KOPT-K1 (cell line): ENCODE measurements around the gene SLC39A12.
"Not testable (repeated sequence)": the region's sequence is repeated elsewhere in the genome, so short reads cannot be mapped to it uniquely, and the experiment has no call there.

ENCODE experiments used
- H3K27ac ChIP-seq: fragments of 200-600 bp; sonication (generic); 2 replicates; pipeline ENCODE4 v1.5.1; 2016; ENCODE audit warnings: antibody characterized with exemption, mild to moderate bottlenecking, low read depth, low read length; ENCODE audit not compliant: poor library complexity, severe bottlenecking
- H3K36me3 ChIP-seq: fragments of 200-600 bp; sonication (generic); 2 replicates; pipeline ENCODE4 v1.5.1; 2017; ENCODE audit warnings: antibody characterized with exemption, mild to moderate bottlenecking, low read length, moderate library complexity; ENCODE audit not compliant: insufficient read depth
- H3K9me3 ChIP-seq: fragments of 200-600 bp; sonication (generic); 2 replicates; pipeline ENCODE4 v1.5.1; 2017; ENCODE audit warnings: antibody characterized with exemption, low read length, mild to moderate bottlenecking; ENCODE audit not compliant: insufficient read depth, poor library complexity, severe bottlenecking

SLC39A12 gene

DNA sequence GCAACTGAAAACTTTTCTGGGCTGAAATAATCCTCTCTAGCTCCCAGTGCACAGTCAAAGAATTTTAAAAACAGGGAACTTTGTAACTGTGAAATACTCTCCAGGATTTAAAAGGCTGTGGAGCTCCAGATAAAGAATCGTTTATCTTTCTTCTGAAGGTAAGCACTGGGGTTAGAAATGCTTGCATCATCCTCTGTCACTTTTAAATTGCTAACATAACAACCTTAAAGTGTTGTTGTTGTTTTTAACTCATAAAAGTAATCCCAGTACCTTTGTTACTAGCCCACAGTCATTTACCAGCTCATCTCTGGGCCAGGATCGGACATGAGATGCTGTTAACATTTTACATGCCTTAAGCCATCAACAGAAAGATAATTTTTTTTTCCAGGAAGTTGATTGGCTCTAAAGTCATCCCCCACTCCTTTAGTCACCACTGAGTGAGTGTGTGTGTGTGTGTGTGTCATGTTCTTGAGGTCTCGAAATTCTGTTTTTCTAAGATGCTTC is at the start of gene SLC39A12:
Gene SLC39A12, plus strand, starts transcription at position 51 of the 504 bp plus-strand sequence. CDS start 1,359 bp downstream, outside the sequence.
- Histone ChIP-seq H3K9me3 (no peaks in the 10 kb centered on the region), H3K36me3 (no peaks in the 10 kb centered on the region), H3K27ac (no peak within 1 kb of the TSS)

DNA sequence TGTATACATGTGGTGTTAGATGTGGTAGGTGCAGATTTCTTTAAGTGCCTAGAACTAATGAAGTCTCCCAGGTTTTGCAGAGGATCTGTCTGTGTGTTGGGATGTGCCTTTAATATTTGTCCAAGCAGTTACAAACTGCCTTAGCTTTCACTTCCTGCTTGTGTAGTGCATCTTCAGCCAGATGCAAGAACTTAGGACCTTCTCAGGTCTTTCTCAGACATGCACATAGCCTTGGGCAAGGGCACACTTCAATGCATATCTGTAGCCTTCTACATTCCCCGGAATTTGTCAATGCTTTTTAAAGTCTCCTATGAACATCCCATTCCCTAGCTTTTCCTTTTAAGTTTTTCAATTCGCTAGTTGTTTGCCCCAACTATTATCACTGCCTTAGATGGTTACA is 47.2 kb upstream of the SLC39A12 start:
- no peaks in the 10 kb centered on the region for H3K36me3 ChIP-seq
- H3K27ac ChIP-seq, result no peak overlapping the region
- no peaks in the 10 kb centered on the region for H3K9me3 ChIP-seq

DNA sequence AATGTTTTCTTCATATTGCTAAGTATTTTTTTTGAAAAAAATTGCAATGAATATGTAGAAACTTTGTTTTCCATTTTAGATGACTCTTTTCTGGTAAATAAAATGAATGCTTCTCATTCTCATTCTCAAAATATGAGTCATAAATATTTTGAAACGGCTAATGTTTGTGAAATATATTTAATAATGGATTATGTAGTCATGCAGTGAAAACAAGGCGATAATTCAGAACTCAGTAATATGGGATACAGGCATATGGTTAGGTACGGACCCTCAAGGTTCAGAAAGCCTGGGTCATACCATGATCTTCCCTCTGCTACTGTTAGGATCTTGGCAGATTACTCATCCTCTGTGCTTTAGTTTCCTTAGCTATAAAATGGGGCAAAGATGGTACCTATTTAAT is 46.2 kb upstream of the SLC39A12 start:
- Histone ChIP-seq H3K9me3 (no peaks in the 10 kb centered on the region), H3K27ac (no peak overlapping the region), H3K36me3 (no peaks in the 10 kb centered on the region)

DNA sequence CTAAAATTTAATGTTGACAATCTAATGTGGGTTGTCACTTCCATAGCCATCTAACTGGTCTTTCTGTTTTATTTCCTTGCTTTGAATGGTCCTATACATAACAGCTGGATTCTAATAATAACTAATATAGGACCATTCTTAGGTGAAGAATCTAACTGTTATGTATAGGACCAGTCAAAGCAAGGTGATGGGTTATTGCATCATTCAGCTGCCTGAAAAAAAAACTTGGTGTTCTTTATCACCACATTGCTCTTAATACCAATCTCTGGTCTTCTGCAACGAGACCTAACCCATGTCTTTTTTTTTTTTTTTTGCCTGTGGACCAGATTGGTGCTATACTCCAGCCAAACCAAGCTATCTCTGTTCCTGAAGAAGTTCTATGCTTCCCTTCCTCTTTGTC is 45.7 kb upstream of the SLC39A12 start:
- no peak overlapping the region for H3K27ac ChIP-seq
- H3K36me3 ChIP-seq, result no peaks in the 10 kb centered on the region
- no peaks in the 10 kb centered on the region for H3K9me3 ChIP-seq

DNA sequence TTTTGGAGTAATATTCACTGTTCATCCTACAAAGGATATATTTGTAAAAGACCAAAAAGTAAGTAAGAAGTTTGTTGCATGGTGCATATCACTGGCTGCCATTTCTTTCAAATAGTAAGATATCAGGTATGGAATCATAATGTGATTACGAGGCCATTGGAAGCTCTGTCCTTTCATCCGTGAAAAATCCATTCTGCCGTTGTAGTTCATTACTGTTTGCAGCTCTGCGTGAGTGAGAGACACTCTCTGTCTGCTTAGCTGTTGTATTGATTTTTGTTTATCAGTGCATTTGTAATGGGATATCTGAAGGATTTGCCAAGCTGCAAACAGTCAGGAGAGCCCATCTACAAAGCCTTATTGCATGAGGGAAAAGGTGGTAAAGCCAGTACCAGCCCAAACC is 44.1 kb upstream of the SLC39A12 start:
- Histone ChIP-seq H3K27ac (no peak overlapping the region), H3K36me3 (no peaks in the 10 kb centered on the region)

DNA sequence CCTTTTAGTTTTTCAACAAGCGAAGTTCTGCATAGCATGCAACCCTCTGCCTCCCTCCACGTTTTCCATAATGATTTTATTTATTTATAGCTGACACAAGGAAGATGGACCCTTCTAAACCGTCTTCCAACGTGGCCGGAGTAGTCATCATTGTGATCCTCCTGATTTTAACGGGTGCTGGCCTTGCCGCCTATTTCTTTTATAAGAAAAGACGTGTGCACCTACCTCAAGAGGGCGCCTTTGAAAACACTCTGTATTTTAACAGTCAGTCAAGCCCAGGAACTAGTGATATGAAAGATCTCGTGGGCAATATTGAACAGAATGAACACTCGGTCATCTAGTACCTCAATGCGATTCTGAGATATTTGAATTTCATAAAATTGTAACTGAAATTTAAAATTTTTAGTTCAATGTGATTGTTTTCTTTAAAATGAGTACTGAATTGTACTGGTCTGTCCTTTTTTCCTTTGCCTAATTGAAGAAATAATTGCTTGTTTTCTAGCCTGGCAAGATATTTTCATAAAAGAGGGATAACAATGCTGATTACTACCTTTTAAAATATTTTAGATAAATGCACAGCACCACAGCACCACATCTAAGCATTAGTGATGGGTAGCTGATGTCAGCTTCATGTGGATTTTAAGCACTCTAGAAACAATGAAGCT is 41.5 kb upstream of the SLC39A12 start:
- H3K27ac ChIP-seq, result no peak overlapping the region
- H3K36me3 ChIP-seq, result no peaks in the 10 kb centered on the region
- no peaks in the 10 kb centered on the region for H3K9me3 ChIP-seq

More for the DNA sequence above, 44.1 kb upstream of the SLC39A12 start:
- H3K9me3 ChIP-seq, result no peaks in the 10 kb centered on the region

DNA sequence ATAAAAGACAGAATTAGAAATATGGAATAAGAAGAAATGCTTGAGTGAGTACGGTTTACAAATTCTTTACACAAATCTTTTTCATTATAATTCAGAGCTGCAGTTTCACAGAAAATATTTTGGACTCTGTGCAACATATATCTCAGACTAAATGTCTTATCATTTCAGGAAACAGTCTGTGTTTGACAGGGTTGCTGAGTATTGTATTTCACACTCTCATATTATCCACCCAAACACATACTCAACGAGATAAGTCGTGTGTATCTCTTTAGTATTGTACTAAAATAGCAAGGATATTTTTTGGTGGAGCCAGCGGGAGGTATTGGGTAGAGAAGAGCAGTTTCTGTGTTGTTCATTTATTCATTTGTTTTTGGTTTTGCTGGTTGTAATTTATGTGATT is 39.0 kb upstream of the SLC39A12 start:
- Histone ChIP-seq H3K36me3 (no peaks in the 10 kb centered on the region), H3K27ac (no peak overlapping the region), H3K9me3 (no peaks in the 10 kb centered on the region)

DNA sequence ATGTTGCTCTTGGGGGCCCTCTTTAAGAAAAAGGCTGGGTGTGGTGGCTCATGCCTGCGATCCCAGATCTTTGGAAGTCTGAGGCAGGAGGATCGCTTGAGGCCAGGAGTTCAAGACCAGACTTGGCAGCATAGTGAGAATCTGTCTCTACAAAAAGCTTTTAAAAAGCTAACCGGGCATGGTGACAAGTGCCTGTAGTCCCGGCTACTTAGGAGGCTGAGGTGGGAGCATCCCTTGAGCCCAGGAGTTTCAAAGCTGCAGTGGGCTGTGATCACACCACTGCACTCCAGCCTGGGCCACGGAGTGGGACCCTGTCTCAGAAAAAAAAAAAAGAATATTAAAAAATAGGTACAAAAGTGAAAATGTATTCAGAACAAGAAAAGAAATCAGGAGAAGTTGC is 38.1 kb upstream of the SLC39A12 start:
- Histone ChIP-seq H3K36me3 (no peaks in the 10 kb centered on the region), H3K27ac (no peak overlapping the region), H3K9me3 (no peaks in the 10 kb centered on the region)

DNA sequence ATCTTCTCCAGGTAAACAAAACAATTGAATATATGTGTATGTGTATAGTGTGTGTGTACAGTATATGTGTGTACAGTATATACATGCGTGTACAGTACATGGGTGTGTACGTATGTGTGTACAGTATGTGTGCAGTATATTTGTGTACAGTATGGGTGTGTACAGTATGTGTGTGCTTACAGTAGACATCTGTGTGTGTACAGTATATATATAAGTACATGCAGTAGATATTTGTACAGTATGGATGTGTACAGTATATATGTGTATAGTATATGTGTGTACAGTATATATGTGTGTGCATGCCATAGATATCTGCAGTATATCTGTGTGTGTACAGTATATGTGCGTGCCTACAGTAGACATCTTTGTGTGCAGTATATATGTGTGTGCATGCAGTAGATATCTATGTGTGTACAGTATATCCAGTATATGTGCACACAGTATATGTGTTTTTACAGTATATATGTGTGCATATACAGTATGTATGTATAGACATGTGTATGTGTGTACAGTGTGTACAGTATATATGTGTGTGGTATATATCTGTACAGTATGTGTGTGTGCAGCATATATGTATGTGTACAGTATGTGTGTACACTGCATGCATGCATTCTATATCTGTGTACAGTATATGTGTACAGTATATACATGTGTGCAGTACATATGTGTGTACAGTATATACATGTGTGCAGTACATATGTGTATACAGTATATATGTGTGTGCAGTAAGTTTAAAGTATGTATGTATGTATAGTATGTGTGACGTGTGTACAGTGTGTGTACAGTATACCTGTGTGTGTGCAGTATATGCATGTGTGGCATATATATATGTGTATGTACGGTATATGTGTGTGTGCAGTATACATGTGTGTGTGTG is 37.3 kb upstream of the SLC39A12 start:
- no peaks in the 10 kb centered on the region for H3K36me3 ChIP-seq
- H3K27ac ChIP-seq, result no peak overlapping the region
- no peaks in the 10 kb centered on the region for H3K9me3 ChIP-seq

DNA sequence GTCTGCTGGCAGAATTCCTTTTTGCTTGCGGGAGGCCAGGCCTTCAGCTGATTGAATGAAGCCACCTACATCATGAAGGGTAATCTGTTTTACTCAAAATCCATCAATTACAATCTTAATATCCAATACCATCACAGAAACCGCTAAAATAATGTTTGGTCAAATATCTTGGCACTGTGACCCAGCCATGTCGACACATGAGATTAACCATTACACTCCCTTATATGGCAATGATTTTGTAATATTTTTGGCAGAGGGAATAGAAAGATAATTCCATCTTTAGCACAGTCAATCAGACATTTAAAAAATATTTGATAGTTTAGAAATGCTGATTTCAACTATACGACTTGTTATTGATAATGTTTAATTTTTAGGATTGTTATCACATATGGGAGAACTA is 36.5 kb upstream of the SLC39A12 start:
- H3K27ac ChIP-seq, result no peak overlapping the region
- no peaks in the 10 kb centered on the region for H3K36me3 ChIP-seq
- no peaks in the 10 kb centered on the region for H3K9me3 ChIP-seq

DNA sequence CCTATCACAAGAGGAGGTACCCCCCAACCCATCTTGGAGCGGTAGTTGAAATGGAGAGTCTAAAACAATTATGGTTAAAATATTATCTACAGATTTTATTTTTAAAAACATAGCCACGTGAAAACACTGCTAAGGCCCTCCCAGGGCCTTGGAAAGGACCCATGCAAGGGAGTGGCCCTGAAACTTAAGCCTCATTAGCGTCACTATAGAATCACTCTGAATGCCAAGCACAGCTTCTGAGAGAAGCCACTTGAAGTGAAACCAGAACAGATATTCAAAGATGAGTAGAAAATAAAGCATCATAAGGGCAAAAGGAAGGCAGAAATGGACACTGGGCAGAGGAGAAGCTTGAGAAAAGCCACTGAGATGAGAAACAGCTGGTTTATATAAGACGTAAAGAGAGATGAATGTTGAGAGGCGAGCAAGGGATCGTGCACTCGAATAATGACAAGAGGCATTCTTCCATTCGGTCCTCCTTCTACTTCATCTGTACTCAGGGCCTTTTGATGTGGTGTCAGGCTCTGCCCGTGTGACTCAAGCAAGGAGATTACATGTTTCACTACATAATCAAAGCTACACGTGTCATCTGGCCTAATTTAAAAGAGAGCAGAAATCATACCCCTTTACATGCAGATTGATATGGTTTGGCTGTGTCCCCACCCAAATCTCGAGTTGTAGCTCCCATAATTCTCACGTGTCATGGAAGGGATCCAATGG is 33.4 kb upstream of the SLC39A12 start:
- Histone ChIP-seq H3K9me3 (no peaks in the 10 kb centered on the region), H3K36me3 (no peaks in the 10 kb centered on the region), H3K27ac (no peak overlapping the region)

DNA sequence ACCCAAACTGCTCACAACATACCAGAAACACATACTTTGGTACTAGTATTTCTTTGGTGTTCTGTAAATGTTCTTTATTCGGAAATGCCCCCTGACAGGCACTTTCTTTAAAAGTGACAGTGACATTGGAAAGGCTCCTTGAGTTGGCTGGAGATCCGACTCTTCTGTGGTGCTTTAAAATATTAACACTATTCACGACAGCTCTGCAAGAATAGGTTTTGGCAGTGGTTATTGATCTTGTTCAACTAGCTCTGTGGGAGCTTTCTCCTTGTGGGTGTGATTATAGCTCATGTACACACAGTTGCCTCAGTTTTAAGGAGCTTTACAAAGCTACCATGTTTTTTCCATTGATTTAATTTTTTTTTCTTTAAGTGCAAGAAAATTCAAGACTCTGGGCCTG is 30.3 kb upstream of the SLC39A12 start:
- no peak overlapping the region for H3K27ac ChIP-seq
- H3K36me3 ChIP-seq, result no peaks in the 10 kb centered on the region
- no peaks in the 10 kb centered on the region for H3K9me3 ChIP-seq

DNA sequence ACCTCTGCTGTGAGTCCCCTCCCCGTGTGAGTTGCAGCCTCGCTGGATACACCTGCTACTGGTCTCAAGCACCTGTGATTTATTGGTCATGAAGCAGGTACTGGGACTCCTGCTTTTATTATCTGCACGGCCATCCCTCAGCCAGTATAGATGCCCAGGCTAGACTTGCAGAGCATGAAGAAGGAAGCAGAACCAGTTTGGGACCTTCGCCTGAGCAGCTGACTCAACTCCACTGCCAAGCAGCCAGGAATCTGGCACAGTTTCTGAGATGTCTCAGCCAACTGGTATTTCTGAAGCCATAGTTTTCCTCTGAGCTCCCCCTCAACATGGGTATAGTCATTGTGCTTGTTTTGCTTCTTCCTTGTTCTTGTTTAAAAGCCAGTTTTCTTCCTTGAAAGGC is 28.0 kb upstream of the SLC39A12 start:
- Histone ChIP-seq H3K9me3 (no peaks in the 10 kb centered on the region), H3K36me3 (no peaks in the 10 kb centered on the region), H3K27ac (no peak overlapping the region)

DNA sequence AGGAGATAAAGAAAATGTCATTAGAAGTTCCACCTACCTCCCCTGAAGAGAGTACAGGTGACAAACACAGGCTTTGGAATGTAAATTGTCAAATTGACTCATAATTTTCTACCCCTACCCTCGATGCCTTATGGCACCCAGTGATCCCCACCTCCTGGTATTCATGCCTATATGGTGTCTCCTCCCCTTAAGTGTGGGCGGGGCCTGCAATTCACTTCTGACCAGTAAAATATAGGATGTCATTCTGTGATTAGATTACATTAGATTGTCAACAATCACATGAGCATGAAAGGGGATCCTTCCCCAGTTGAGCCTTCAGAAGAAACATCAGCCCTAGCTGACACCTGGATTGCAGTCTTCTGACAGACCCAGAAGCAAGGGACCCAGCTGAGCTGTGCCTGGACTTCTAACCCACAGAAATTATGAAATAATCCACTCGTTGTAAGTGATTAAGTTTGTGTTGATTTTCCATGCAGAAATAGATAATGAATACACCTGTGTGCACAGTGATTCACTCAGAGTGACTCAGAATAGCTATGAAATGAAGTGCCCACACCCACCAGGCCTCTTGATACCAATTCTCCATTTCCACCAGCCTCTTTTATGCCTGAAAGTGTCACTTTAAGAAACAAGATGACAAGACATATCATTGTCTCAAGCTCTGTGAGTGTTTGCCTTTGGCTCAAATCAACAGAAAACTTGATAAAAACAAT is 8.5 kb upstream of the SLC39A12 start:
- Histone ChIP-seq H3K9me3 (no peaks in the 10 kb centered on the region), H3K27ac (no peak overlapping the region), H3K36me3 (no peaks in the 10 kb centered on the region)

DNA sequence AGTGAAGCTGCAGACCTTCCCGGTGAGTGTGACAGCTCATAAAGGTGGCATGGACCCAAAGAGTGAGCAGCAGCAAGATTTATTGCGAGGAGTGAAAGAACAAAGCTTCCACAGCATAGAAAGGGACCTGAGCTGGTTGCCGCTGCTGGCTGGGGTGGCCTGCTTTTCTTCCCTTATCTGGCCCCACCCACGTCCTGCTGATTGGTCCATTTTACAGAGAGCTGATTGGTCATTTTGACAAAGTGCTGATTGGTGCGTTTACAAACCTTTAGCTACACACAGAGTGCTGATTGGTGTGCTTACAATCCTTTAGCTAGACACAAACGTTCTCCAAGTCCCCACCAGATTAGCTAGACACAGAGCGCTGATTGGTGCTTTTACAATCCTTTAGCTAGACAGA is 1.4 kb upstream of the SLC39A12 start:
- not testable (repeated sequence) for H3K27ac ChIP-seq

More for the DNA sequence above, 1.4 kb upstream of the SLC39A12 start:
- H3K36me3 ChIP-seq, H3K9me3 ChIP-seq: not testable (repeated sequence)
